Ascending aorta (tissue), 2 donors: ENCODE data around the gene SUSD5. TPM values are rescaled to one million over a fixed set of nuclear protein-coding genes. Genes with fewer than 3 reads are reported as not detected.
"Not testable (repeated sequence)": the region's sequence is repeated elsewhere in the genome, so short reads cannot be mapped to it uniquely, and the experiment has no call there.

Source experiments
- DNase-seq, 2 donors: peaks; one replicate each; pipeline ENCODE4 v3.0.0-alpha.2; 2019; ENCODE audit warnings: low spot score in 2 of 2
- H3K27ac ChIP-seq, 2 donors: fragments of 200-600 bp; sonication (generic); one replicate each; pipeline ENCODE4 v1.5.1; 2016 to 2017; ENCODE audit warnings: mild to moderate bottlenecking in 1 of 2
- H3K27me3 ChIP-seq: fragments of 200-600 bp; sonication (generic); one replicate; pipeline ENCODE4 v1.5.1; 2017
- H3K36me3 ChIP-seq, 2 donors: fragments of 200-600 bp; sonication (generic); one replicate each; pipeline ENCODE4 v1.5.1; 2016
- H3K4me1 ChIP-seq, 2 donors: fragments of 200-600 bp; sonication (generic); one replicate each; pipeline ENCODE4 v1.5.1; 2016 to 2017; ENCODE audit warnings: mild to moderate bottlenecking in 1 of 2
- H3K4me3 ChIP-seq, 2 donors: fragments of 200-600 bp; sonication (generic); one replicate each; pipeline ENCODE4 v1.5.1; 2016 to 2017; ENCODE audit warnings: mild to moderate bottlenecking in 1 of 2
- H3K9me3 ChIP-seq, 2 donors: fragments of 200-600 bp; sonication (generic); one replicate each; pipeline ENCODE4 v1.5.1; 2016
- intact Hi-C: fragments of 100-400 bp; cut with DNase I; formaldehyde crosslinking; loops from one replicate; pipeline ENCODE4 v1.15.1; 2023
- total RNA-seq: library from RNA; depleted of rRNA; stranded (reverse); fragments of >200 nt; gene quantifications from one replicate; pipeline ENCODE4 v1.1.0, GENCODE V29; 2016
- TF ChIP-seq, protein P1 (sequence below), 3 experiments: fragments of 200-600 bp in 2 of 3; fragments of 450-650 bp in 1 of 3; sonication (generic) in 2 of 3; IDR thresholded peaks; one replicate each; pipeline ENCODE4 v1.5.1; 2016 to 2019; ENCODE audit warnings: antibody characterized with exemption in 3 of 3, mild to moderate bottlenecking in 1 of 3, moderate library complexity in 1 of 3

SUSD5 gene
- total RNA-seq, 1 donor from 2014 or later = 68.0 TPM

- Histone ChIP-seq H3K4me3 (no peak overlapping the region), H3K36me3 (peaks cover 24% of the 10 kb centered on the region in 2 donors), H3K27me3 (no peaks in the 10 kb centered on the region), H3K27ac (peak overlapping the region; percentile 32 to 61), H3K9me3 (no peaks in the 10 kb centered on the region), H3K4me1 (peaks cover 7 to 33% of the 10 kb centered on the region in 2 donors)
- intact Hi-C loops = no loop called here
- DNase-seq = no peak
- TF ChIP-seq, protein P1, sequence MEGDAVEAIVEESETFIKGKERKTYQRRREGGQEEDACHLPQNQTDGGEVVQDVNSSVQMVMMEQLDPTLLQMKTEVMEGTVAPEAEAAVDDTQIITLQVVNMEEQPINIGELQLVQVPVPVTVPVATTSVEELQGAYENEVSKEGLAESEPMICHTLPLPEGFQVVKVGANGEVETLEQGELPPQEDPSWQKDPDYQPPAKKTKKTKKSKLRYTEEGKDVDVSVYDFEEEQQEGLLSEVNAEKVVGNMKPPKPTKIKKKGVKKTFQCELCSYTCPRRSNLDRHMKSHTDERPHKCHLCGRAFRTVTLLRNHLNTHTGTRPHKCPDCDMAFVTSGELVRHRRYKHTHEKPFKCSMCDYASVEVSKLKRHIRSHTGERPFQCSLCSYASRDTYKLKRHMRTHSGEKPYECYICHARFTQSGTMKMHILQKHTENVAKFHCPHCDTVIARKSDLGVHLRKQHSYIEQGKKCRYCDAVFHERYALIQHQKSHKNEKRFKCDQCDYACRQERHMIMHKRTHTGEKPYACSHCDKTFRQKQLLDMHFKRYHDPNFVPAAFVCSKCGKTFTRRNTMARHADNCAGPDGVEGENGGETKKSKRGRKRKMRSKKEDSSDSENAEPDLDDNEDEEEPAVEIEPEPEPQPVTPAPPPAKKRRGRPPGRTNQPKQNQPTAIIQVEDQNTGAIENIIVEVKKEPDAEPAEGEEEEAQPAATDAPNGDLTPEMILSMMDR (IDR thresholded peaks at IDR 0.05) = no peak
Measured at GRCh38 chr3:33117461-33117860, 101.1 kb downstream of the SUSD5 start.

- intact Hi-C loops = no loop called here
- TF ChIP-seq, protein P1 (IDR thresholded peaks at IDR 0.05) = no peak
- Histone ChIP-seq H3K36me3 (peaks cover under 1 to 2% of the 10 kb centered on the region in 2 donors), H3K9me3 (no peaks in the 10 kb centered on the region), H3K27ac (peak overlapping the region; percentile 95 to 96), H3K4me1 (peaks cover 7 to 33% of the 10 kb centered on the region in 2 donors), H3K27me3 (no peaks in the 10 kb centered on the region), H3K4me3 (peak overlapping the region; percentile 85 to 92)
- DNase-seq = peak; percentile 82 to 94
Measured at GRCh38 chr3:33115024-33115768, 103.4 kb downstream of the SUSD5 start.

- H3K27me3 ChIP-seq = no peaks in the 10 kb centered on the region
- TF ChIP-seq, protein P1 (IDR thresholded peaks at IDR 0.05) = no peak
- no peaks in the 10 kb centered on the region for H3K9me3 ChIP-seq
- H3K27ac ChIP-seq = peak overlapping the region; percentile 95 to 96
- no peaks in the 10 kb centered on the region for H3K36me3 ChIP-seq
- peaks cover 7 to 30% of the 10 kb centered on the region in 2 donors for H3K4me1 ChIP-seq
- H3K4me3 ChIP-seq = peak overlapping the region; percentile 85 to 92
- no peak for DNase-seq
- intact Hi-C loops = loop anchor here (1.0 to 5.0 kb wide), 3 partner anchors 17 to 603 kb away; partner anchors contain the start of genes CLASP2, GLB1, TMPPE and UBP1
Measured at GRCh38 chr3:33114622-33115023, 104.0 kb downstream of the SUSD5 start.

DNA sequence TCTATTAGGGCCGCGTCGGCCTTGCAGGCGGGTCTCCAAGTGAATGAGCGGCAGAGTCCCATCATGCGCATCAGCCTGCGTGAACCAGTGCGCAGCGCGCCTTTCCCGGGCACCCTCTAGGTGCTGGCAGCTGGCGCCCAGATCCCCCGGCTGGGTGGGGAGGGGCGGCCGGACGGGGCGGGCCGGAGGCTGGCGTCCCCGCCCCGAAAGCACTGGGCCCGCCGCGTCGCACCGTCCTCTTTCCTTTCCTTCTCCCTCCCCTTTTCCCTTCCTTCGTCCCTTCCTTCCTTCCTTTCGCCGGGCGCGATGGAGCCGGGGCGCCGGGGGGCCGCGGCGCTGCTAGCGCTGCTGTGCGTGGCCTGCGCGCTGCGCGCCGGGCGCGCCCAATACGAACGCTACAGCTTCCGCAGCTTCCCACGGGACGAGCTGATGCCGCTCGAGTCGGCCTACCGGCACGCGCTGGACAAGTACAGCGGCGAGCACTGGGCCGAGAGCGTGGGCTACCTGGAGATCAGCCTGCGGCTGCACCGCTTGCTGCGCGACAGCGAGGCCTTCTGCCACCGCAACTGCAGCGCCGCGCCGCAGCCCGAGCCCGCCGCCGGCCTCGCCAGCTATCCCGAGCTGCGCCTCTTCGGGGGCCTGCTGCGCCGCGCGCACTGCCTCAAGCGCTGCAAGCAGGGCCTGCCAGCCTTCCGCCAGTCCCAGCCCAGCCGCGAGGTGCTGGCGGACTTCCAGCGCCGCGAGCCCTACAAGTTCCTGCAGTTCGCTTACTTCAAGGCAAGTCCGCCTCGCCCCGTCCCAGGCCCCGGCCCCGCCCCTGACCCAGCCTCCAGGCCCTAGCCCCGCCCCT is 104.6 kb downstream of the SUSD5 start, which contains the start of gene CRTAP:
TSS of gene CRTAP (plus strand) at position 243 of the 850 bp plus-strand sequence. CDS start at position 307, 64 bp downstream.
- Histone ChIP-seq H3K36me3 (no peaks in the 10 kb centered on the region), H3K27ac (peak within 1 kb of the TSS; percentile 95 to 96), H3K4me3 (peak within 1 kb of the TSS; percentile 85 to 92), H3K4me1 (peaks cover 6 to 24% of the 10 kb centered on the region in 2 donors), H3K27me3 (no peaks in the 10 kb centered on the region), H3K9me3 (no peaks in the 10 kb centered on the region)
- TF ChIP-seq, protein P1 (IDR thresholded peaks at IDR 0.05) = no peak
- intact Hi-C loops = loop anchor here (1.0 to 5.0 kb wide), 3 partner anchors 17 to 603 kb away; partner anchors contain the start of genes CLASP2, GLB1, TMPPE and UBP1
- peak; percentile 89 to 99 for DNase-seq

- no peaks in the 10 kb centered on the region for H3K36me3 ChIP-seq
- H3K9me3 ChIP-seq = no peaks in the 10 kb centered on the region
- DNase-seq = no peak
- intact Hi-C loops = loop anchor here (5.0 kb wide), 2 partner anchors 331 to 606 kb away; partner anchors contain the start of genes CLASP2 and UBP1
- no peak overlapping the region for H3K27ac ChIP-seq
- TF ChIP-seq, protein P1 (IDR thresholded peaks at IDR 0.05) = no peak
- H3K27me3 ChIP-seq = no peaks in the 10 kb centered on the region
- peaks cover 0 to 9% of the 10 kb centered on the region in 2 donors for H3K4me1 ChIP-seq
- H3K4me3 ChIP-seq = no peak overlapping the region
Measured at GRCh38 chr3:33111581-33111980, 107.0 kb downstream of the SUSD5 start.

DNA sequence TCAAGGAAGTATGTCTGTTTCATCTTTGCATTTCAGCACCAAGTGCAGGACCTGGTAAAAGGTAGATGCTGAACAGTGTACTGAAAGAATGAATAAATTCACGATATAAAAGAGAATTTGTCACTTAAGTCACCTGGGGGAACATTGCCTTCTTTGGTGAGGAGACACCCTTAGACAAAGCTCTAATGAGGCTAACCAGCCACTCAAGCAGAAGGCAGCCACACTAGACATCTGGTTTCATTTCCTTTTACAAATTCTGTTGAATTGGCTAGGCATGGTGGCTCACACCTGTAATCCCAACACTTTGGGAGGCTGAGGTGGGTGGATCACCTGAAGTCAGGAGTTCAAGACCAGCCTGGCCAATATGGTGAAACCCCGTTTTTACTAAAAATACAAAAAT is 111.8 kb downstream of the SUSD5 start:
- DNase-seq, intact Hi-C loops, H3K9me3 ChIP-seq, H3K4me3 ChIP-seq, H3K27ac ChIP-seq, H3K36me3 ChIP-seq, H3K27me3 ChIP-seq, H3K4me1 ChIP-seq: not testable (repeated sequence)
